ENCODE measurements around the gene TOP1. TPM values are rescaled to one million over a fixed set of nuclear protein-coding genes. Genes with fewer than 3 reads are reported as not detected.

The TOP1 gene
- total RNA-seq, 1 experiment from 2014 or later = 81.8 TPM

GRCh38 chr20:41072915-41073314 lies 44.3 kb downstream of the TOP1 start:
- TF ChIP-seq ELF4 (CRISPR knock-in tag; IDR thresholded peaks at IDR 0.05; ENCODE audit: low read depth) = no peak
- TF ChIP-seq FOXK1 (CRISPR knock-in tag; IDR thresholded peaks at IDR 0.05) = no peak
- TF ChIP-seq ETV6 (CRISPR knock-in tag; IDR thresholded peaks at IDR 0.05) = no peak
- TF ChIP-seq, protein P1, sequence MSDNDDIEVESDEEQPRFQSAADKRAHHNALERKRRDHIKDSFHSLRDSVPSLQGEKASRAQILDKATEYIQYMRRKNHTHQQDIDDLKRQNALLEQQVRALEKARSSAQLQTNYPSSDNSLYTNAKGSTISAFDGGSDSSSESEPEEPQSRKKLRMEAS (CRISPR knock-in tag; IDR thresholded peaks at IDR 0.05) = no peak
- TF ChIP-seq PRRX2 (CRISPR knock-in tag; IDR thresholded peaks at IDR 0.05) = no peak
- TF ChIP-seq TP53 (CRISPR knock-in tag; IDR thresholded peaks at IDR 0.05) = no peak
- TF ChIP-seq SP1 (CRISPR knock-in tag; conservative IDR thresholded peaks at IDR 0.05) = no peak
- no peak for TF ChIP-seq ZBTB43 (CRISPR knock-in tag; IDR thresholded peaks at IDR 0.05)
- TF ChIP-seq, protein P2, sequence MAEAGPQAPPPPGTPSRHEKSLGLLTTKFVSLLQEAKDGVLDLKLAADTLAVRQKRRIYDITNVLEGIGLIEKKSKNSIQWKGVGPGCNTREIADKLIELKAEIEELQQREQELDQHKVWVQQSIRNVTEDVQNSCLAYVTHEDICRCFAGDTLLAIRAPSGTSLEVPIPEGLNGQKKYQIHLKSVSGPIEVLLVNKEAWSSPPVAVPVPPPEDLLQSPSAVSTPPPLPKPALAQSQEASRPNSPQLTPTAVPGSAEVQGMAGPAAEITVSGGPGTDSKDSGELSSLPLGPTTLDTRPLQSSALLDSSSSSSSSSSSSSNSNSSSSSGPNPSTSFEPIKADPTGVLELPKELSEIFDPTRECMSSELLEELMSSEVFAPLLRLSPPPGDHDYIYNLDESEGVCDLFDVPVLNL (CRISPR knock-in tag; IDR thresholded peaks at IDR 0.05; ENCODE audit: borderline replicate concordance, low read depth) = no peak
- no peak for TF ChIP-seq RELA (CRISPR knock-in tag; IDR thresholded peaks at IDR 0.05; ENCODE audit: borderline replicate concordance)
- TF ChIP-seq E2F5 (CRISPR knock-in tag; IDR thresholded peaks at IDR 0.05) = no peak
- Mint-ChIP-seq H3K27me3 (ENCODE audit: low read depth) (no peaks in the 10 kb centered on the region), H3K4me1 (peaks cover 30% of the 10 kb centered on the region), H3K27ac (peak overlapping the region; percentile 21; the same call in 1 of the 2 replicates), H3K4me3 (no peak overlapping the region), H3K9me3 (no peaks in the 10 kb centered on the region), H3K36me3 (peaks cover 9% of the 10 kb centered on the region)
- POLR2A ChIA-PET = interaction anchor here (0.7 kb wide), 1 partner anchor 96 kb away, joined by 4 read pairs; no protein-coding TSS in a partner anchor
- DNase-seq (ENCODE audit: low spot score) (no peak), ATAC-seq (no peak)
- CTCF ChIA-PET = interaction anchor here (0.9 to 3.0 kb wide), 2 partner anchors 65 to 82 kb away, joined by 3 to 14 read pairs; no protein-coding TSS in a partner anchor

DNA sequence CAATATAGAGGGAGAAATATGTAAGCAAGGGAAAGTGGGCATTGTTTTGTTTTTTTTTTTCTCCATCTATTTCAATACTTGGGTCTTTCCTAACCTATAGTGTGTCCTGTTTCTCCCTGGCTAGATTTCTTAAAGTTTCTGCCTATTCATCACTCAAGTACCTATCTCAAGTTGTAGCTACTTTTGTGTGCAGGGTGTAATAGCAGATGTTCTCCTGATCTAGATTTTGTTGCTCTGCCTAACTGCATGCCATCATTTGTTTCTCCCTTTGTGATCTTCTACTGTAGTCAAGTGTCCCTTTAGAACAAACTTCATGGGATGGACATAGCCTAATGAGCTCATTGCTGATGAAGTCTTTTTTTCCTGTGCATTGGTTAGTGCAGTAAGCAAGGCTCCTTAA lies 45.8 kb downstream of the TOP1 start:
- no peak for DNase-seq (ENCODE audit: low spot score)
- H3K36me3 Mint-ChIP-seq = peaks cover 18% of the 10 kb centered on the region
- no peaks in the 10 kb centered on the region for H3K27me3 Mint-ChIP-seq (ENCODE audit: low read depth)
- no peak for ATAC-seq
- no peak for TF ChIP-seq ZNF232 (CRISPR knock-in tag; IDR thresholded peaks at IDR 0.05)
- H3K4me3 Mint-ChIP-seq = no peak overlapping the region
- ChIA-PET CTCF (interaction anchor here (1.1 to 3.0 kb wide), 2 partner anchors 83 to 98 kb away, joined by 3 to 14 read pairs; no protein-coding TSS in a partner anchor), POLR2A (interaction anchor here (1.4 kb wide), 1 partner anchor 21 kb away, joined by 3 read pairs; no protein-coding TSS in a partner anchor)
- H3K4me1 Mint-ChIP-seq = peaks cover 30% of the 10 kb centered on the region
- peak overlapping the region; percentile 16; the same call in 1 of the 2 replicates for H3K27ac Mint-ChIP-seq
- no peaks in the 10 kb centered on the region for H3K9me3 Mint-ChIP-seq

DNA sequence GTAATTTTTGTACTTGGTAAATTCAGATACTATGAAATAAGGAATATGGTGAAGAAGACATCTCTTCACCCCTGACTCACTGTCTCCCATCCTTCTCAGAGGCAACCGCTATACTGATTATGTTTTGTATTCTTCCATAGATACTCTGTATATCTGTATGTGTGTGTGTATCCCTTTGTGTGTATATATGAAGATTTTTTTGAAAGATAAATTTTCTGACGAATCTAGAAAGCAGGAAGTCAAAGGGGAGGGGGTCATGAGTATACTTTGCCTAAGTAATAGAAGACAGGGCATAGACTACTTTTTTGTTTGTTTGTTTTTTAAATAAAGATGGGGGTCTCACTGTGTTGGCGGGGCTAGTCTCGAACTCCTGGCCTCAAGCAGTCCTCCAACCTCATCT lies 48.2 kb downstream of the TOP1 start:
- Mint-ChIP-seq H3K4me3 (no peak overlapping the region), H3K4me1 (peaks cover 22% of the 10 kb centered on the region), H3K27me3 (ENCODE audit: low read depth) (no peaks in the 10 kb centered on the region), H3K27ac (peak overlapping the region; percentile 39; the same call in 1 of the 2 replicates), H3K9me3 (no peaks in the 10 kb centered on the region), H3K36me3 (peaks cover 31% of the 10 kb centered on the region)
- no peak for ATAC-seq
- no peak for DNase-seq (ENCODE audit: low spot score)
- POLR2A ChIA-PET = interaction anchor here (0.6 kb wide), 1 partner anchor 41 kb away, joined by 4 read pairs; no protein-coding TSS in a partner anchor
- CTCF ChIA-PET = interaction anchor here (5.7 kb wide), 1 partner anchor 86 kb away, joined by 41 read pairs; no protein-coding TSS in a partner anchor
- TF ChIP-seq ZBTB21 (CRISPR knock-in tag; IDR thresholded peaks at IDR 0.05; ENCODE audit: borderline replicate concordance) (no peak), CDX4 (CRISPR knock-in tag; IDR thresholded peaks at IDR 0.05; ENCODE audit: borderline replicate concordance) (no peak), NFE2L1 (CRISPR knock-in tag; IDR thresholded peaks at IDR 0.05) (no peak), FOXJ3 (CRISPR knock-in tag; IDR thresholded peaks at IDR 0.05; ENCODE audit: borderline replicate concordance) (no peak), ELF4 (CRISPR knock-in tag; IDR thresholded peaks at IDR 0.05; ENCODE audit: low read depth) (no peak), ZNF219 (CRISPR knock-in tag; IDR thresholded peaks at IDR 0.05; ENCODE audit: borderline replicate concordance) (no peak)
- TF ChIP-seq, protein P2 (CRISPR knock-in tag; IDR thresholded peaks at IDR 0.05; ENCODE audit: borderline replicate concordance, low read depth) = no peak
- TF ChIP-seq, protein P3, sequence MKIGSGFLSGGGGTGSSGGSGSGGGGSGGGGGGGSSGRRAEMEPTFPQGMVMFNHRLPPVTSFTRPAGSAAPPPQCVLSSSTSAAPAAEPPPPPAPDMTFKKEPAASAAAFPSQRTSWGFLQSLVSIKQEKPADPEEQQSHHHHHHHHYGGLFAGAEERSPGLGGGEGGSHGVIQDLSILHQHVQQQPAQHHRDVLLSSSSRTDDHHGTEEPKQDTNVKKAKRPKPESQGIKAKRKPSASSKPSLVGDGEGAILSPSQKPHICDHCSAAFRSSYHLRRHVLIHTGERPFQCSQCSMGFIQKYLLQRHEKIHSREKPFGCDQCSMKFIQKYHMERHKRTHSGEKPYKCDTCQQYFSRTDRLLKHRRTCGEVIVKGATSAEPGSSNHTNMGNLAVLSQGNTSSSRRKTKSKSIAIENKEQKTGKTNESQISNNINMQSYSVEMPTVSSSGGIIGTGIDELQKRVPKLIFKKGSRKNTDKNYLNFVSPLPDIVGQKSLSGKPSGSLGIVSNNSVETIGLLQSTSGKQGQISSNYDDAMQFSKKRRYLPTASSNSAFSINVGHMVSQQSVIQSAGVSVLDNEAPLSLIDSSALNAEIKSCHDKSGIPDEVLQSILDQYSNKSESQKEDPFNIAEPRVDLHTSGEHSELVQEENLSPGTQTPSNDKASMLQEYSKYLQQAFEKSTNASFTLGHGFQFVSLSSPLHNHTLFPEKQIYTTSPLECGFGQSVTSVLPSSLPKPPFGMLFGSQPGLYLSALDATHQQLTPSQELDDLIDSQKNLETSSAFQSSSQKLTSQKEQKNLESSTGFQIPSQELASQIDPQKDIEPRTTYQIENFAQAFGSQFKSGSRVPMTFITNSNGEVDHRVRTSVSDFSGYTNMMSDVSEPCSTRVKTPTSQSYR (CRISPR knock-in tag; IDR thresholded peaks at IDR 0.05) = no peak
- TF ChIP-seq, protein P4, sequence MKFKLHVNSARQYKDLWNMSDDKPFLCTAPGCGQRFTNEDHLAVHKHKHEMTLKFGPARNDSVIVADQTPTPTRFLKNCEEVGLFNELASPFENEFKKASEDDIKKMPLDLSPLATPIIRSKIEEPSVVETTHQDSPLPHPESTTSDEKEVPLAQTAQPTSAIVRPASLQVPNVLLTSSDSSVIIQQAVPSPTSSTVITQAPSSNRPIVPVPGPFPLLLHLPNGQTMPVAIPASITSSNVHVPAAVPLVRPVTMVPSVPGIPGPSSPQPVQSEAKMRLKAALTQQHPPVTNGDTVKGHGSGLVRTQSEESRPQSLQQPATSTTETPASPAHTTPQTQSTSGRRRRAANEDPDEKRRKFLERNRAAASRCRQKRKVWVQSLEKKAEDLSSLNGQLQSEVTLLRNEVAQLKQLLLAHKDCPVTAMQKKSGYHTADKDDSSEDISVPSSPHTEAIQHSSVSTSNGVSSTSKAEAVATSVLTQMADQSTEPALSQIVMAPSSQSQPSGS (CRISPR knock-in tag; IDR thresholded peaks at IDR 0.05; ENCODE audit: borderline replicate concordance, low read depth) = no peak

Measured in WTC11 (cell line).